Activated CD4-positive, CD25-positive, alpha-beta regulatory T cell treated with anti-CD3 and anti-CD28 coated beads, Interleukin-2, amount 50 U/mL, for 24 hours (primary cell): ENCODE measurements around the gene ZNF609.

ENCODE experiments used
- ATAC-seq, 2 donors: fragments of 150-1000 bp; cut with Tn5 transposase; one replicate each; pipeline ENCODE4 v1.10.0; 2021; ENCODE audit warnings: mild to moderate bottlenecking in 1 of 2, moderate library complexity in 1 of 2

Gene ZNF609, protein sequence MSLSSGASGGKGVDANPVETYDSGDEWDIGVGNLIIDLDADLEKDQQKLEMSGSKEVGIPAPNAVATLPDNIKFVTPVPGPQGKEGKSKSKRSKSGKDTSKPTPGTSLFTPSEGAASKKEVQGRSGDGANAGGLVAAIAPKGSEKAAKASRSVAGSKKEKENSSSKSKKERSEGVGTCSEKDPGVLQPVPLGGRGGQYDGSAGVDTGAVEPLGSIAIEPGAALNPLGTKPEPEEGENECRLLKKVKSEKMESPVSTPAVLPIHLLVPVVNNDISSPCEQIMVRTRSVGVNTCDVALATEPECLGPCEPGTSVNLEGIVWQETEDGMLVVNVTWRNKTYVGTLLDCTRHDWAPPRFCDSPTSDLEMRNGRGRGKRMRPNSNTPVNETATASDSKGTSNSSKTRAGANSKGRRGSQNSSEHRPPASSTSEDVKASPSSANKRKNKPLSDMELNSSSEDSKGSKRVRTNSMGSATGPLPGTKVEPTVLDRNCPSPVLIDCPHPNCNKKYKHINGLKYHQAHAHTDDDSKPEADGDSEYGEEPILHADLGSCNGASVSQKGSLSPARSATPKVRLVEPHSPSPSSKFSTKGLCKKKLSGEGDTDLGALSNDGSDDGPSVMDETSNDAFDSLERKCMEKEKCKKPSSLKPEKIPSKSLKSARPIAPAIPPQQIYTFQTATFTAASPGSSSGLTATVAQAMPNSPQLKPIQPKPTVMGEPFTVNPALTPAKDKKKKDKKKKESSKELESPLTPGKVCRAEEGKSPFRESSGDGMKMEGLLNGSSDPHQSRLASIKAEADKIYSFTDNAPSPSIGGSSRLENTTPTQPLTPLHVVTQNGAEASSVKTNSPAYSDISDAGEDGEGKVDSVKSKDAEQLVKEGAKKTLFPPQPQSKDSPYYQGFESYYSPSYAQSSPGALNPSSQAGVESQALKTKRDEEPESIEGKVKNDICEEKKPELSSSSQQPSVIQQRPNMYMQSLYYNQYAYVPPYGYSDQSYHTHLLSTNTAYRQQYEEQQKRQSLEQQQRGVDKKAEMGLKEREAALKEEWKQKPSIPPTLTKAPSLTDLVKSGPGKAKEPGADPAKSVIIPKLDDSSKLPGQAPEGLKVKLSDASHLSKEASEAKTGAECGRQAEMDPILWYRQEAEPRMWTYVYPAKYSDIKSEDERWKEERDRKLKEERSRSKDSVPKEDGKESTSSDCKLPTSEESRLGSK (N-terminal part only)

DNA sequence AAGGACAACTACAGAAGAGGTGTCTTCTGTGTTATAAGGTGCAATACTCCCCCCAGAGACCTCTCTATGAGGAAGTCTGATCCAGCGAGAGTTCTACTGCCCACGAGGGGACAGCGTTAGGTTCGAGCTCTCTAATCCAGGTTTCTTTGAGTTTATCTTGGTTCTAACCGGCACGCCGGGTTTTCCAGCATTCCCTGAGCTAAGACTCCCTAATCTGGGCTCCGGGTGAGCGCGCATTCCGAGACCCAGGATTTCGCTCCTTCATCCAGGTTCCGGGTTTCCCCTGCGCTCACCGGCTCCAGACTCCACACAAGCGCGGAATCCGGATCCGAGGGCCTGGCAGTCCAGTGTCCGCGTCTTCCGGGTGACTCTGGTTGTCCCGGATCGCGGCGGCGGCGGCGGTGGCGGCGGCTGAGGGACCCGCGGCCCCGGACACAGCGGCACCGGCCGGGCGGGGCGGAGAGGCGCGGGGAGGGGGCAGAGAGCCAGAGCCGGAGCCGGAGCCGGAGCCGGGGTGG lies at the start of gene ZNF609:
Gene ZNF609 (plus strand): TSS at position 373 of the 518 bp plus-strand sequence. CDS start 38,842 bp downstream, outside the sequence.
- peak; percentile 67 to 77 for ATAC-seq

DNA sequence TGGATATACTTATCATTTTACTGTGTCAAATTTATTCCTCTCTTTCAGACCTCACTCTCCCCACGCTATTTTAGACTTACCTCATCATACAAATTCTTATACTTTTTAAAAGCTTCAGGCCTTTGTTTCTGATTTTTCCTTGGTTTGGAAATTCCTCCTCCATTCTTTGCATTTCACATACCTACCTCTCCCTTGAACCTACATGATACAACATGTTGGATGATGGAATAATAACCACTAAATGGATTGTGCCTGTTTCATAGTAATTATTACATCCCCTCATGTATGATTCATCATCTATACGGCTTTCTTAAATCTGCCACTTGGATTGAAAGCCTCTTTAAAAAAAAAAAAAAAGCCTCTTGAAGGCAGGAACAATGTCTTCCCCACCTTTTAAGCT lies 48.2 kb upstream of the ZNF609 start:
- ATAC-seq: no peak

DNA sequence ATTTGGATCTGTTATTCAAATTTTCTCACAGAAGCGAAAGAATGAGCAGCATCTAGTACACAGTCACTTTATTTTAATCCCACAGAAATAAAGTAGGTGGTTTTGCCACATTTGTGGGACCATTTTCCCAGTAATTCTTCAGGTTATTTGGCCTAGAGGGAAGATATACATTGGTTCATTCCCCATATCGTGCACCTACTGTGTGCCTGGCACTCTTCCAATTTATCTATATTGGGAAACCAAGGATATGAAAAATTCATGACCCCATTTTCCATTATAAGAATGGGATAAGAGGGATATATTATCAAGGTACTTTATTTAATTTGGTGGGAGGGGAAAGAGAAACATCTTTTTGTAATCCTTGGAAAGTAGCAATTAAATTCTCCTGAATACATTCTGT lies 37.7 kb upstream of the ZNF609 start:
- ATAC-seq: no peak

DNA sequence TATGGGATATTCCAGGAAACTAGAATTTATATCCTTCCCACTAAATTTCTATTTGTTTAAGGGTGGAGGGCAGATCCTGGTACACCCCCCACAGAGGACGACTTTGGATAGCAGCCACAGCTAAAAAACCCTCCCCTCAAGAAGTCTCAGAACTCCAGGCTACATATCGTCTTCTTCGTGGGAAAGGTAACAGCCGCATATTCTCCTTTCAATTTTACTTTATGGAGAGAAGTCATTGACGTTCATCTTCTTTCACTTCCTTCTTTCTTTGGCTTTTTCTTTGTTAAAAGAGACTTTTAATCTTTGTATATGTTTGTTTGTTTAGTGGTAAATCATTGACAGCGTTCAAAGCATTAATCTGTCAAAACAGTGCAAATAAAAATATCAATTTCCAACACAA lies 36.4 kb upstream of the ZNF609 start:
- no peak for ATAC-seq

DNA sequence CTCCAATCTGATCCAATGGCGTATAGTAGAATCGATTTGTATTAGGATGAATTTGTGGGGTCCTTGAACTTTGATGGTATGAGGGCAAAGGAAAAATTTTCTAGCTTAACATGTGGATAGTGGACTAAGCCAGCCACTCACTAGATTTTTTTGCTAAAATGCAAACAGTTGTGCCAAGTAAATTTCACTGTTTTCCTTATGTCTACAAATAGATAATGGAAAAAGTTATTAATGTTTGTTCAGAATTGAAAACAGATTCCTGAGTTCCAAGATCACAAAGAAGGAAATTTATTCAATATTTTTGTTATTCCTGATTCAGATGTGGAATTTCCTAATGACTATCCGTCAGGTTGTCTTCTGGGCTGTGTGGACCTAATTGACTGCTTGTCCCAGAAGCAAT lies 35.2 kb upstream of the ZNF609 start:
- ATAC-seq: no peak

DNA sequence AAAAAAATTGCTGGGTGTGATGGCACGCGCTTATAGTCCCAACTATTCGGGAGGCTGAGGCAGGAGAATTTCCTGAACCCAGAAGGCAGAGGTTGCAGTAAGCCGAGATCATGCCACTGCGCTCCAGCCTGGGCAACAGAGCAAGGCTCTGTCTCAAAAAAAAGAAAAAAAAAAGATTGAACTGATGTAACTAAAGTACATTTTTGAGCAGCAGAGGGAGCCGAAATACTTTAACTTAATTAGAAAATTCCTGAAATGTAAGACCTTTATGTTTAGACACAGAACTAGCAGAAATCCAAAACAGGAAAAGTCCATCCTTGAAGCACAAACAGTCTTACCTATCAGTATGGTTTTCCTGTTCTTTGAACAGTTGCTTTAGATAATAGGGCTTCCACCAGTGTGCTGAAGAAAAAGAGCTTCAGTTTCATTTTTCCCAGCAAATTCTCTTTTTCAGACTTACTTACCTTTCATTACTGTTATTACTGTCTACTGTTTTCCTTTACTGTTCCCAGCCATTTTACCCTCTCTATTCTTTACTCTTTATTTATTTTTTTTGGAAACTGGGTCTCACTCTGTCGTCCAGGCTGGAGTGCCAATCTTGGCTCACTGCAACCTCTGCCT lies 33.4 kb upstream of the ZNF609 start:
- no peak for ATAC-seq

DNA sequence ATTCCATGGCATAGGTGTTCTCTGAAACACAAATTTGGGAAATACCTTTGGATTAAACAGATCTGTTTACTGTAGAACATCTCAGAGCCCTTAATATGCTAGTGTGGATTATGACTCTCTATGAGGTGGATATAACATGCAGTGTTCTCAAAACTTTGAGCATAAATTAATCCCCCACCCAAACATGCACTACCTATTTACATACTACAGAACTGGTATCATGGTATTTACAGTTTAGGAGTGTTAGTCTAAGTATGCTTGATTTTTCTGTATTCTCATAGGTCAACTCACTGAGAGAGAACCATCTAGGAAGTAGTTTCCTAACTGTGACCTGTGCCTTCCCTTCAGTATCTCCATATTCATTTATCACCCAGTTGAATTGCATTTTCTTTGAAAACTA lies 30.9 kb upstream of the ZNF609 start:
- peak; percentile 81 to 93 for ATAC-seq

DNA sequence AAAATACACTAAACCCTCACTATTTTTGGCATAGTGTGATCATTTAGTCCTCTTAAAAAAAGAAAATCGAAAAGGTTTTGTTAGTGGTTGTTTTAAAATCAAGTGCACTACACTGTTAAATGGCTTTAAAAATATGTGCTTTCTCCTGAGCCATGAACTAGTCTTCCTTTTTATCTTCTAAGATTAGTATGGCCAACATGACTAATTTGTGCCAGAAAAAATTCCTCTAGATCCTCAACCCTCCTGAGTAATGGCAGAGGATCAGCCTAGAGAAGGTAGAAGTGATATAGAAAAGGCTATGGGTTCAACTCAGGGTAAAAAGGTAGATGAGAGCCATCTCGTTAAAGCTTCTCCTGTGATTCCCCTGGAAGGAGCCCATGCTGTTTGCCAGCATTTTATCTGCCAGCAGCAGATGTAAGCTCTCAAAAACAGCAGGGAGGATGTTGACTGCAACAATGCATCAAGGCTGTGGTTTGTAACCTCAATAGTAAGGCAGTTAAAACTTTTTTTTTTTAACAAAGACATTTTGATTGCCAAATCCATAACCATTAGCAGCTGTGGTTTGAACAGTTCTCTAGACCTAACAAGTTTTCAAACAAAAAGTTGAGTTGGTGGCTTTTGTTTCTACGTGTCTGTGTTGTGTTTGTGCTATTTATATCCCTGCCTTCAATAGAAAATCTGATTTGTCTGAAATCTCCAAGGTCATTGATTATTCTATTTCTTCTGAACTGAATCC lies 30.2 kb upstream of the ZNF609 start:
- ATAC-seq: peak; percentile 56 to 59

DNA sequence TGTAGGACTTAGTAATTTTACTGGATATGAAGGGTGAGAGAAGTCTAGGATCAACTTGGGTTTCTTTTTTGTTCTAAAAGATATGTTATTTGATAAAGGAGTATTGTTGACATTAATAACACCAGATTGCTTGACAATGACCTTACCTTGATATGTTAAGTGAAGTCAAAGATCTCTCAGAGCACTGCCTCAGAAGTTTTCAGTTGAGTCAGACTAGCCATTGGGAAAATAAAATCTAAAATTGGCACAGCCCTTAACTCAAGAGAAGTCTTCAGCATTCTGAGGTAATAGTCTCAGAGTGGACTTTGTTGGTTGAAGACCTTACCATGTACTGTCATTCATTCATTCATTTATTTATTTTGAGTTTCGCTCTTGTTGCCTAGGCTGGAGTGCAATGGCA lies 22.4 kb upstream of the ZNF609 start:
- no peak for ATAC-seq

DNA sequence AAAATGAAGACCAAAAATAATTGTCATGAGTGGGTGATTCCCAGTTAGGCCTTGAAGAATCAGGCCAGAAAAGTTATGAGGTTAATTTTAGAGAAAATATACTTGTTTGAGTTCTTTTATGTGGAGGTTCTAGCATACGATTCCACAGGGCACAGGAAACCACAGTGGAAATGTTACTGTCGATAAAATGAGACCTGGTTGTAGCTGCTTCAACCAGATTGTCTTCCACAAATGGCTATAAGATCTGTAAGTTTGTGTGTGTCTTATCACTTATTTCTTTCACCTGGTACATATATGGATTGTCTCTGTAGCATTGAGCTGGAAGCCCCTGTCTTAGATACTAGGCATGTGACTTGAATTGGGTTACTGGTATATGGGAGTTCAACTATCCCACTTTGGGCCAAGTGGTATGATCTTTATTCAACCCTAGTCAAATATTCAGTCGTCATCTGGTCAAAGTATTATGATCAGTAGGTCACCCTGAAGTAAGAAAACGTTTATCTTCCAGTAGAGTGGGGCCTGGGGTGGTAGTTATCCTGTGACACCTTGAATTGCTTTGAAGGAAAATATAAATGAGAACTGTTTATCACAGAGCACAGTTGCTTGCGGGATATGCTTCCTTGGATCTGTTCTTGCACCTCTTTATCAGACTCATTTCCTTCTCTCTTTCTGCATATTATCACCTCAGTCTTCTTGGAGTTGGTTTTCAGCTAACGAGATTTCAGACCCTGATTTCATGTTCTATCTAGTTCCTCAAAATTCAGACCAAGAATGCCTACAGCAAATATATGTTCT lies 21.5 kb upstream of the ZNF609 start:
- ATAC-seq: no peak

DNA sequence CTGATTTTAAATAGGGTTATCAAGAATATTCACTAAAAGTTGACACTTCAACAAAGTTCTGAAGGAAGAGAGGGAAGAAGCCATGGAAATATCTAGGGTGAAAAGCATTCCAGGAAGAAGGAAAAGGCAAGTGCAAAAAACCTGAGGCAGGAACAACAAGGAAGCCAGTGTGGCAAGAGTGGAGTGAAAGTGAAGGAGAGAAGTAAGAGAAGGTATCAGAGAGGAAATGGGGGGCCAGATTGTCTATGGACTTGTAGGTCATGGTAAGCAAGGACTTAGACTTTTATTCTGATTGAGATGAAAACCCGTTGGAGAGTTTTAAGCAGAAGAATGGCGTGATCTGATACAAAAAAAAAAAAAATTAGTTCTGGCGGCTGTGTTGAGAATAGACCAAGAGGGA lies 18.5 kb upstream of the ZNF609 start:
- no peak for ATAC-seq

DNA sequence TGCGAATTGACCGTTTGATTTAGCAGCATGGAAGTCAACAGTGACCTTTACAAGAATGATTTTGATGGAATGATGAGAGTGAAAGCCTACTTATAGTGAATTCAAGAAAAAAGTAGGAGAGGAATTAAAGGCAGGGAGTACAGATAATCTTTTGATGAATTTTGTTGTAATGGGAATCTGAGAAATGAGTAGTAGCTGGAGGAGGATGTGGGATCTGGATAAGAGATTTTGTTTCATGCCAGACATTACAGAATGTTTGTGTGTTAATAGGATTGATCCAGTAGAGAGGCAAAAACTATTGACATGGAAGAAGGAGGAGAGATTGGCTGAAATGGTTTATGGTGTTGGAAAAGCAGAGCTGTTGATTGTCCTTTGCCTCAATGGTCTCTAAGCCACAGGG lies 17.4 kb upstream of the ZNF609 start:
- no peak for ATAC-seq

DNA sequence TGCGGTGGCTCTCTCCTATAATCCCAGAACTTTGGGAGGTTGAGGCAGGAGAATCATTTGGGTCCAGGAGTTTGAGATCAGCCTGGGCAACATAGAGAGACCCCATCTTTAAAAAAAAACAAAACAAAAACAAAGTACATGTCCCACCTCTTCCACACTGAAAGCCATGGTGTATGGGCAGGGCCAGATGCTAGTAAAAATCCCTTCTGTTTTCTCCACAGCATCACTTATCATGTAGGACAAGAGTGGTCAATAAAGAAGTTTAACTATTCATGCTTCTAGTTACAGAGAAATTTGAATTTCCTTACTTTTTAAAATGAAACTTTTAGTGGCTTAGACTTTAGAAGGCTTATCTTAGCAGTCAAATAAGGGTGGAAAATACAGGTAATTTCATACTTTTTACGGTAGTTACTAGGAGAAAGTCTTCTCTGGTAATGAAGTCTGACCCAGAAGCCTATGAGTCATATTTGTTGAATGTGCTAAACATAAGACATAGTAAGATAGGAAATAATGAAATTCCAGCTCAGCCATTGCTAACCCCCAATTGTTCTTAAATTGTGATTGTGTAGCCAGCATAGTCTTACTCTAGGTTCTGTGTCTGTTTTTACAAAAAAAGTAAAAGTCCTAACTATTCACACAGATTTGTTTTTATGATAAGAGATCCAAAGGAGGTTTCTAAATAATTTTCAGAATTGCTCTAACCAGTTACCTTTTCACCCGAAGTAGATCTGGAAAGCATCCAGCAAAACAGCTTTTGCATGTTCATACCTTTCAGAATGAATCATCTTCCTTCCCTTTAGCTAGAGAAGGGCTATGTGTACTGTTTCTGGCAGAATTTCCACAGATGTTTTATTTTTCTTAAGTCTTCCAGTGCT lies 16.4 kb upstream of the ZNF609 start:
- ATAC-seq: peak; percentile 87 to 91

DNA sequence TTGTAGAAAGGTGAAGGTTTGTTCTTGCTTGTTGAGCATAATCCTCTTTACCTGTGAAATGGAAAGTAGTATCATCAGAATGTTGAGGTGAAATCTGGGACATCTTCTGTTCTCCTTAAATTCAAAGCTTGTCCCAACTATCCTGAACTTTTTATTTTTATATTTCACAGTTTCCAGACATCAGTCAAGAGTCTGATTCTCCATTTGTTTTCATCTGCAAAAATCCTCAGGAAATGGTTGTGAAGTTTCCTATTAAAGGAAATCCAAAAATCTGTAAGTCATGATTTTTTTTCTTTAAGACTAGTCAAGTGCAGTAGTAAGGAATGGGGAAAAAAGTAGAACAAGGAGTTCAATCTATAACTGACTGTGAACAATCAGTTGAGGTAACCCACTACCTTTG lies 15.5 kb upstream of the ZNF609 start:
- ATAC-seq: no peak

DNA sequence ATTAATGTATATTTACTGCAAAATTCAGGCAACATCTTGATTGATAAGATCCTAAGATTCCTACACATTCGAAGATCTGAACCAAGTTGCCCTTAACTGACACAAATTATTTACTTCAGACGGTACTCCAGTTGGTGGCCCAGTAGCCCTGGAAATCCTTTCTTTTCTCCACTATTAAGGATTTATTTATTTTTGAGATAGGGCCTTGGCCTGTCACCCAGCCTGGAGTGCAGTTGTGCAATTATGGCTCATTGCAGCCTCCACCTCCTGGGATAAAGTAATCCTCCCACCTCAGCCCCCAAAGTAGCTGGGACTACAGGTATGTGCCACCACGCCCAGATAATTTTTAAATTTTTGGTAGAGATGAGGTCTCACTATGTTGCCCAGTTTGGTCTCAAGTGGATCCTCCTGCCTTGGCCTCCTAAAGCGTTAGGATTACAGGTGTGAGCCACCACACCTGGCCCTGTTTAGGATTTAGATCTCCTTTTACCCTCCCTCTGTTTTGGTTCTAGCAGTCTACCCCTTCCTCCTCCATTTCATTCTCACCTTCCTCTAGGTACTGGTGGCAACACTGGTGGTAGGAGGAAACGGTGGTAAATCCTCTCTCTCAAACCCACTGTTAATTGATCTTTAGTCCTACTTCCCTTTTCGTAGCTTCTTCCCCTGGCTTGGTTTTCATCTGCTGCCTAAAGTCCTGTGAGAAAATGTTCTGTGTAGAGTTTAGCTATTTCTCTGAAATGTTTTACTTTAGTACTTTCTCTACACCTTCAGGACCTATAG lies 12.7 kb upstream of the ZNF609 start:
- ATAC-seq: no peak

DNA sequence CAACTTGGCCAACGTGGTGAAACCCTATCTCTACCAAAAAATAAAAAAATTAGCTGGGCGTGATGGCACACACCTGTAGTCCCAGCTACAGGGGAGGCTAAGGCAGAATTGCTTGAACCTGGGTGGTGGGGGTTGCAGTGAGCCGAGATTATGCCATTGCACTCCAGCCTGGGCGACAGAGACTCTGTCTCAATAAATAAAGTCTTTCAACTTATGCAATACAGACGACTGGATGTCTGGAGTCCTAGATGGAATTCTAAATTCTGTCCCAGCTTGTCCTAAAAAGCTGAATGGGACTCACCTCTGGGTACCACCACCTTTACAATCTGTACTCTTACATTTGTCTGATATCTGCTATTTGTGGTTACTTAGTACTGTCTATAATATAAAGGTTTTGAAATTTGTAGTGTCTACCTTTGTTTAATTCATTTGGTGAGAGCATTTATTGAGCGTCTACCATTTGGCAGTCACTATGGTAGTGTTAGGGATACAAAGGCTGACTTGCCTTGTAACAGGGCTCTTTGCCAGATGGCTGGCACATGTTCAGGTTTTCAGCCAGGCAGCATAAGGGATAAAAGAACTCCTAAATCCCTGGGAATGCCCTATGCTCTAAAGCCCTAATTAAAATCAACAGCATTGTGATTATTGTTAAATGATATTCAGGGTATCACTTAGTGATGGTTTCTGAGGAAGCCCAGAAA lies 7.2 kb upstream of the ZNF609 start:
- ATAC-seq: no peak

DNA sequence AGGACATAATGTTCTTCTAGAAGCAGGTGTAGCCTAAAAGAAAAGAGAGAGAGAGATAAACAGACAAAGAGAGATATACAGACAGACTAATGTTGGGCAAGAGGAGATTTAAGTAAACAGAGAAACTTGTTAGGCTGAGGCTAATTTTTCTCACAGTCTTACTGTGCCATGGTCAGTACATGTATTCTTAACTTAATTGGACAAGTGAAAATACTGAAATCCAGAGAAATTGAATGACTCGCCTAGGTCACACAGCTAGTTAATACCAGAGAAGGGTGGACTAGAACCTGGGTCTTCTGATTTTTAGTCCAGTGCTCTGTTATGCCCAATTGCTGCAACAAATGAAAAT lies 6.7 kb upstream of the ZNF609 start:
- no peak for ATAC-seq

DNA sequence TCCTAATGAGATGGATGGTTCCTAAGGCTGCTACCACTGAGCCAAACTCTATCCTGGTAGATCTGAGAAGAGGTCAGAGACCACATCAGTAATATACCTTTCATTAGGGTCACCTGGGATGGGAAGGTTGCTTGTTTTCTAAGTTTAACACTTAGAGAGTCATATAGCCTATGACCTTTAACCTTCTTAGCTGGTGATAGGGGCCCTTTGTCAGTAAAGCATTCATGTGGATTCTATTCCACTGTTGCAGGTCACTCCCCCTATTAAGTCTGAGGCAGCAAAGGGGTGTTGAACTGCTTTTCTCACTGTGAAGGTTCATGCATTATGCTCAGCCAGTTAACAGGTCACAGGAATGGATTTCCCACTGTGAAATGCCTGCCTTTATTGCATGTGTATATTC lies 6.1 kb upstream of the ZNF609 start:
- ATAC-seq: no peak
